COLO829 (cell line): ENCODE measurements around the gene ADORA2A.

Source experiments
- DNase-seq: peaks from one replicate; pipeline ENCODE4 v3.0.0; 2012; ENCODE audit warnings: low spot score

ADORA2A gene

DNA sequence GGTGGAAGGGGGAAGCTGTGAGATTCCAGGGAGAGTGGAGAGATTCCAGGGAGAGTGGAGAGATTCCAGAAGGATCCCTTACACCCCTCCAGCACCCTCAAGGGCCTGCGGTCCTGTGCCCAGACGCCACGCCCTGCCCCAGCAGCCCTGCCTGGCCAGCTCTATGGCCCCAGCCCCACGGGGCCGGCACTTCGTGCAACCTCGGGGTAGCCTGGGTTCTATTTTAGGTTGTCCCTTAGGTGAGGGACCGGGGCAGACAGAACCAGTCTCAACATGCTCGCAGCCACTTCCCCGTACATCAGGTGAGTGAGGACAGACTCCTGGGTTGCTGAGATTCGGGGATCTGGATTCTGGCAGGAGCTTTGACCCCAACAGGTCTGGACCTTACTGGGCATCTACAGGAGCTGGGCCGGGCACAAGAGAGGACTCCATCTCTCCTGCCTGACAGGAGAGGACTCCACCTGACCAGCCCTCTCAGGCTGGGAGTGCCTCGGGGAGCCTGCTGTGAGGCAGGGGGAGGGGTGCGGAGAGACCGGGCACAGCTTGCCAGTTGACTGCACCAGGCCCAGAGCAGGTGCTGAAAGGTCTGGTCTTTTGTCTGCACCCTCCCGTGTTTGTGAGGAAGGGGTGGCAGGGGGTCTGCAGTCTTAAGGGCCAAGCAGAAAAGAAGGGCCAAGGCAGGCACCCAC lies 8.5 kb upstream of the ADORA2A start:
- DNase-seq: no peak

DNA sequence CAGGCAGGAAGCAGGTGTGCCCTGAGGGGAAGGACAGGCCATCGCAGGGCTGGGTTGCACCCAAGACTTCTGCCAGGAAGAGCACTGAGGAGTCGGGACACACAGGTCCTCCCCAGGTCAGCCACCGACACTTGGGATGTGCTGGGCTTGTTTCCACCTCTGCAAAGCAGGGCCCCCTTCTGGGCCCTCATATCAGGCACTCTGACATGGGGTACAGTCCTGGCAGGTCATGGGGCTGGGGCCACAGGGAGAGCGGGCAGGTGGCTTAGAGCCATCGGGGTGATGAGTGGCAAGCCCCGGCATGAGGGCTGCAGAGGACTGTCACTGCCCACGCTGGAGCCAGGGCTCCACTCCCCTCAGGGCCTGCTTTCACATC lies 7.9 kb upstream of the ADORA2A start:
- no peak for DNase-seq

DNA sequence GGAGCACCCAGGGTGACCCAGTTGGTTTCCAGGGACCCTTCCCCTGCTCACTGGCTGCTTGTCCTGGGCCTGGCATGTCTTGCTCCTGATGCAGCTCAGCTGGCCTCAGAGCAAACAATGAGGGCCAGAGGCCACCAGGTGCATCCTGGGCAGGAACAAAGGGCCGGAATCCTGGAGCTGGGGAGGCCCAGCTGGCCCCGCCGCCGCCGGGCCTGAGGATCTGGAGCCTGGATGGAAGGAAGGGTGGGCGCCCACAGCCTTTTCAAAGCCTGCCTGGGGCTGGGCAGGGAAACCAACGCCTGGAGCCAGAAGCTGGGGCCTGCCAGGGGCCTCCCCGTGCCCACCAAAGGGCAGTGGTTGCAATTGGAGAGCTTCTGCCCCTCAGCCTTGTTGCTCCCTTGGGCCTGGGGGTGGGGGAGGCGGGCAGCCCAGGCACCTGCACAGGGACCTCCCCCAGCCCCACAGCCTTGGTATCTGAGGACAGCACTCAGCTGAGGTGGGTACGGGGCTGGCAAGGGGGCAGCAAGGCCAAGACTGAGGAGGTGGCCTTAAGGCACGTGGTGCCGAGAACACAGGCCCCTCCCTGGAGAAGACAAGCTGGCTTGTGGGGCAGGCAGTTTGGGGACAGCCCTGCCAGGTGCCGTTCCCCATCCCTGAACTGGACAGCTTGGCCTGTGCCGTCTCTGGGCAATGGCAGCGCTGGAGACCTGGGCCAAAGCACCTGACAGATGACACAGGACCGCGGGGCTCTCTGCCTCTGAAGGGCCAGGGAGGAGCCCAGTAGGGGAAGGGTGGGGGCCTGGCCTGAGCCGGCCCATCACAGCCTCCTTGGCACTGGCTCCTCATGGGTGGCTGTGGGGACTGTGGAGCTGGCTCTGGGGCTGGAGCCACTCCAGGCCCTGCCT lies 7.1 kb upstream of the ADORA2A start:
- DNase-seq: no peak

DNA sequence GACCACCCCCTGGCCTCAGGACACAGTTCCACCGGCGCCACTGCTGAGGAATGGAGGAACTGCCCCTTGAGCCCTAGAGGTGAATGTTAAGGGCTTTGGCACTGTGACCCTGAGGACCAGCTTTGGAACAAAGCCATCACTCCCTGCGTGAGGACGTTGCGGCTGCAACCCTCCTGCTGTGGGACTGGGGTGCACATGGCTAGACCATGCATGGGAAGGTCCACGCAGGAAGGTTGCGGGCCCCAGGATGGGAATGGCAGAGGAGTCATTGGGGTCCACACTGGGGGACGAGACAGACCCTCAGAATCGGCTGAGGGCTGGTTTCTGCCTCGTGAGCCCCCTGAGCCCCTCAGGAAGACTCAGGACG lies 6.4 kb upstream of the ADORA2A start:
- DNase-seq: no peak

DNA sequence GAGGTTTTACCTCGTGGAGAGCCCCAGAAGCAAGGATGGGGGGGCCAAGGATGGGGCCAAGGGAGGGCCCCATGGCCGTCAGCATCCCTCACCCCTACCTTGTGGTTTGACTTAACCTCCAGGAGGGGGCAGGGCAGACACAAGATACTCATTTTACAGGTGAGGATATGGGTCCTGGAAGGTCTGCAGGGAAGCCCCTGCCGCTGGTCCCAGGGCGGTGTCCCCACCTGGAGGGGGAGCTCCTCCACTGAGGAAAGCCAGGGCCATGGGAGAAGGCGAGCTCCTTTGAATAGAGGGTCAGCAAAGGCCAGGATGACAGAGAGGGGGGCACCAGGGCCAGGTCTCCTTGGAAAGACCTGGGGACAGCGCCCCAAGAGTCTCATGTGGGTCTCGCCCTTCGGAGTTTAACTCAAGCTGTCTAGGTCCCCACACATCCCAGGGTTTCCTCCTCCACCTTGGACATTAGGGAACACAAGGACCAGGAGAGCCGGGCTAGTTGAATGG lies 5.9 kb upstream of the ADORA2A start:
- no peak for DNase-seq

DNA sequence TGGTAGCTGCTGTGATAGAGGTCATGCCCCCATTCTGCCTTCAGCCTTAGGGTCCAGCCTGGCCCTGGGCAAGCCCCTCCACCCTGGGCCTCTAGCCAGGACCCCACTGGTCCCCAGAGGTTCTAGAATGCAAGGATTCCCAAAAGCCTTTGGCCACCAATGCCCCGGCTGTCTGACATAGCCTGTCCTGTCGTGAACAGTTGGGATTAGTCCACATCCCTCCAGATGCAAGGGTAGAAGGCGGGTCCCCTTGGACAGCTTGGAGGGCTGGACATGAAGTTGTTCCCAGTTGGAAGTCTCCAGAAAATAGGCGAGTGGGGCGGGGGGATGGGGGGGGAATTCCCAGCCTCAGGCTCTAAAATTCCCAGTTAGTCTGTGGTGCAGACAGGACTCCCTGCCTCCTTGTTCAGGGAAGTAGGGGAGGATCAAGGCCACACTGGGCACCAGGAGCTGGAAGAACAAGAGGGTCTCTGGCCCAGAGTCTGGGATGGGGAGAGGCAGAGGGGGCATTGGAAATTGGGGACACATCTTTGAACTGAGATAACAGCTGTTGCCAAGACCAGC lies 5.2 kb upstream of the ADORA2A start:
- no peak for DNase-seq

DNA sequence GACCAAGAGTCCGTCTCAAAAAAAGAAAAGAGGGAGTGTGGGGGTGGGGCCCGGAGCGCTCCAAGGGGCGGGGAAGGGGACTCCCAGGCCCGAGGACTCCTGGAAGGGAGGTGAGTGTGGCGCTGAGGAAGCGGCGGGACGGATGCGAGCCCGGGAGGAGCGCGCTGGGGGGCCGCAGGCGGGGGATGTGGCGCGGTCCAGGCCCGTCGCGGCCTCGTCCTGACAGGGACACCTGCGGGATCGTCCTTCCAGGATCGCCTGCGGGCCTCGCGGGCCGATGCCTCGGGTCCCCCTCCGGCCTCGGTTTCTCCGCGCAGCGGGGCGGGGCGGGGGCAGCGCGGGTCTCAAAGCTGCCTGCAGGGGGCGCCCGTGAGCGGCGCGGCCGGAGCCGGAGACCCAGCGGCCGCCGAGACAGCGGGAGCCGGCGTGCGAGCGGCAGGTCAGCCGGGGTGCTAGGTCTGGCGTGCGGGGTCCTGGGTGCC lies 3.8 kb upstream of the ADORA2A start:
- DNase-seq: peak; percentile 66

DNA sequence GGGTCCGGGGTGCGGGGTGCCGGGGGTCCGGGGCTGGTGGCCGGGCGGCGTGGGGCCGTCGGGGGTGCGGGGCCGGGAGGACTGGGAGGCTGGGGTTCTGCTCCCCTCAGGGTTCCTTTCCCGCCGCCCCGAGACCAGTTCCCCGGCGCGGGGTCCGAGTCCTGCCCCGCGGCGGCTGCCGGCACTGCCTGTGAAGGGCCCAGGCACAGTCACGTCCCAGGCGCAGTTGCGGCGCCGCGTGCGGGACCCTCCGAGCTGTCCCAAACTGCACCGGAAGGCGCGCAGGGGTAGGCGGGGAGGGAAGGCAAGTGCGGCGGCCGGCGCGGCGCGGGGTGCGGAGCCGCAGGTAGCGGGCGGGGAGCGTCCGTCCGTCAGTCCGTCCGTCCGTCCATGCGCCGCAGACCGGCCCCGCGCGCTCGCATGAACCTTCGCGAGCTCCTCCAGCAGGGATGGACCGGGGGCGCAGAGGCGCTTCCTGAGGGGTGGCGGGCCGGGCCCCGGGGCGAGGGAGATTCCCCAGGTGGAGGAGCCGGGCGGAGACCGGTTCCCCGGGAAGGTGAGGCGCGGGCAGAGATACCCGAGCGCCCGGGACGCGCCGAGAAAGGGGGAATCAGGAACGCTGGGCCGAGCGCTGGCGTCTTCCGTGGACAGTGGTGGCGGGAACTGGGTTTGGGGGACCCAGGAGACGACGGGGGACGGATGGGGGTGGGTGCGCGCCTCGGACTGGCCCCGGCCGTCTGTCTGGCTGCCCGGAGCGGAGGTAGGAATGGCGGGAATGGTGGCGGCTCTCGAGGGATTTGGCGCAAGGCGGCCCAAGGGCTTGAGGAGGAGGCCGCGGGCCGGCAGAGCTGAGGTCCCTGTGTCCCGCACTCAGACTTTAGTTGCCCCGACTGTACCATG lies 3.1 kb upstream of the ADORA2A start:
- no peak for DNase-seq

DNA sequence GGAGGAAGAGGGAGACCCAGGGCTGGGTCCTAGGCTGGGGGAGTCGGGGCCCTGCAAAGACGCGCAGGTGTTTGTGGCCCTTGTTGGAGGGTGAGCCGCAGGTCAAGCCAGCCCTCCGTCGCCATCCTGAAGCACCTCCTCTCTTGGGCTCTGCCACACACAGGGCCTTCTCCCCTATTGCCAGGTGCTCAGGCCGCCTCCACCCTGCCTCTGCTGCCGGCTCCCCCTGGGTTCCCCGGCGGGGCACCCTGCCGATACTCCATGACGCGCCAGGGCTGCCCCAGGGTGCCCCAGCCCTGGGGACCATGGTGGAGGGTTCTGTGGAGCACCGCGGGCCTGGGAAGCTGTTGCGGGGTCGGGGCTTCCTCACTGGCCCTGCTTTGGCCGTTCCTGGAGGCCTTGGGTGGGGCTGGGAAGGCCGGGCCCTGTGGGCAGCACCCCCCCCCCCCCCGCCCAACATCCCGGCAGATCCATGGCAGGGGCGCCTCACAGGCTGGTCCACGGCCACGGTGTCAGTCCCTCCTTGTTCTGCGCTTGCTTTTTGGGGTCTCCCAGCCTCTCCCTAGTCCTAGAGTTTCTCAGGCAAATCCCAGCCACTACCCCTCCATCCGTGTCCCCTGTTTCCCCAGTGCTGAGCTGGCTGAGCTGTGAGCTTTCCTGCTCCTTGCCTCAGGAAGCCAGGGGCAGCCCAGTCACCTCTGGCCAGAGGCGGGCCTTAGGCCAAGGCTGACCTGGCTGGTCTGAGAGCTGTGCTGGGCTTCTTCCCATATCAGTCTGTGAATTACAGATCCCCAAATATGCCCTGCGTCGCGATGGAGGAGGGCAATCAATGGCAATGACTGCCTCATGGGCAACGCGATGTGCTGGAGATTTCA lies 2.3 kb upstream of the ADORA2A start:
- no peak for DNase-seq

DNA sequence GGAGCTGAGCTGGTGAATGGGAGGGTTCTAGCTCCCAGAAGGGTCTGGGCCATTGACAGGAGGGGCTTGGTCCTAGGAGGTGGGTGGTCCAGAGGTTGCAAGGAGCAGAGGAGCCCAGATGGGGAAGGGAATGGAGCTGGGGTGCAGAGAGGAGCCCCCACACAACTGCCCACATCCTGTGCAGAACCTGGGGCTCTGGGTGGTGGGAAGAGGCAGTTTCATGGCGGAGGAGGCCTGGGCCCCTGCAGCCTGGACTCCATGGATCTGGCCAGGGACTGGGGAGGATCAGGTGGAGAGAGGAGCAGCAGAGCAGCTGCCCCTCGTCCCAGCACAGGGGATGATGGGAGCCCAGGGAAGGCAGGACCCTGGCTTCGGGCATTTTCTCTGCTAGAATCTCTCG lies 963 bp upstream of the ADORA2A start:
- no peak for DNase-seq

DNA sequence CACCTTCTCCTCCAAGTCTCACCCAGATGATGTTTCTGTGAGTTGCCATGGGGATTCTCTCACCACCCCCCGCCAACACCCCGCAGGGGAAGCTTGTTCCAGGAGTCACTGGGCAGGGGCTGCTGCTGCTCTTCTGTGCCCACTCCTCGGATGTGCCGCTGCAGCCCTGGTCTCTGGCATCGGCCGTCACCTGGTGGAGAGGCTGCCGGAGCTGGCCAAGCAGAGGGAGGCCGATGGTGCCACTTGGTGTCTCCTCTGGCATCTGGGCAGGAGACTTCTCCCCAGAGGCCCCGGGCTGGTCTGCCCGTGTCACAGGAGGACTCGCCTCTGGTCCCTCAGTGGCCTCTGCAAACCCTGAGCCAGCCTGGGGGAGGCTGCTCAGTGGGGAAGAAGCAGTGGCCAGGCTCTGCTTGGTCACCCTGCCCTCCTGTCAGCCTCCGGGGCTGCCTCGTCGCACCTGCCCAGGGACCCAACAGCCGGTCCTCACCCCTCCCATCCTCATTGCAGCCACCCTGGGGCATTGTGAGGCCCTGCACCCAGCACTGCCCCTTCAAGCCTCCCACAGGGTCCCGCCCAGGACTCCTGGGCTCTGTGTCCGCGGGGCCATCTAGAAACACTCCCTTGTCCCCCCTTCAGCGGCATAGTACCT lies 424 bp upstream of the ADORA2A start:
- DNase-seq: no peak

DNA sequence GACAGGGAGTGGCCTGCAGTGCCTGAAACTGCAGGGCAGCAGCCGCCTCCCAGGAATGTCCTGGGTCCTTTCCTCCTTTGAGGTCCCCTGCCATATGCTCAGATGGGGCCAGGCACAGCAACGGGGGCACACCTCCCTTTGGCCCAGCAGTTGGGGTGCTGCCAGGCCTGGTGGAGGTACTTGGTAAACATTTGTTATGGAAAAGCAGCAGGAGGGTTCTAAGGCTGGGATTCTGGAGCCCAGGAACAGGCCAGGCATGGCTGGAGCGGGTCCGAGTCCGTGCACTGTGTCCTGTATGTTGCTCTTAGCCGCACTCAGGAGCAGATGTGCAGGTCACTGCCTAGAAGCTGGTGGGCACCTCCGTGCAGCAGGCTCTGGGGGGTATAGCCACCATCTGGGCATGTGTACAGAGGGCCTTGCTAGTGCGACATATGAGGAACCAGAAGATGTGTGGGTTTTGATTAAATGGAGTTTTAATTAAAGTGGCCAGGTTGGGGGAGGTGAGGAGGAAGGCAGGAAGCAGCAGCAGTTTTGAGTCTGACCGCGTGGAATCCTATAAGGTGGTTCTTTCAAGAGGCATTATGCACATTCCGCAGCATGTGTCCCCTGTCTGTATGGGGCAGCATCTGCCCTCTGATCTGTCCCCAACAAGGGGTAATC lies 1.5 kb downstream of the ADORA2A start:
- no peak for DNase-seq

DNA sequence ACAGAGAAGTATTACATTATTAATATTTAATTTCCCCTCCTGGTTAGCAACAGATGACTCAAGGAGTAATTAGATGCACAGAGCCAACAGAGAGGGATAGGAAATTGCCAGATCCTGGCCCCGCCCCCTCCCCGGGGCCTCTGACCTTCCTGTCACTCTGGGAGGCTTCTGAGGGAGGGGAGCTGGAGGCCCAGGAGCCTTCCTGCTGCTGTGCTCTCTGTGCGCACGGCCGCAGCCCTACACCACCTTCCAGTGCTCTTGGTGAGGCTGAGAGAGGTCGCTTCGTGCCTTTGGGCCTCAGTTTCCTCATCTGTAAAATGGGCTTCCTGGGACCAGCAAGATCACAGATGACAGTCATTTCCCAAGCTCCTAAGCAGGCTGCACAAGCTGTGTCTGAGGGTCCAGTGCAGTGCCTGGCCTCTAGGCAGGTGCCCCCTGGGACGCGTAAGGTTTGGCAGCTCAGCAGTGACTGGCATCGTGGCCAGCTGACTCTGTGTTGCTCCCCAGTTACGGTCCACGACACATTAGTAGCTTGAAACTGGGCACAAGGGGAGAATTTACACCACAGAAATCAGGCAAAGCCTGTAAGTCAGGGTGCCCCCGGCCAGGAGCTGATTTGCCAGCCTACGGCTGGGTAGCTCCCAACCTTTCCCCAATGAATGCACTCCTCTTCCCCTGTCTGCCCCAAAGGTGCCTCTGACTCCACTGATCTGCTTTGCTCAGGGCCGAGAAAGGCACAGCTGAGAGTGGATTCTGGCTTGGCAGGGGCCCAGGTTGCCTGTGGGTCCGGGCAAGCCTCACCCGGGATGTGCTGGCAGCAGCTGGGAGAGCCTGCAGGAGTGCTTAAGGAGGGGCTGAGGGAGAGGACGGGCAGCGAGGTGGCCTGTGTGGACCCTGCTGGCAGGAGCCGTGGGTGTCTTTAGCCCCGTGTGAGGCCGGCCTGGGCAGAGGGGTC lies 2.3 kb downstream of the ADORA2A start:
- no peak for DNase-seq

DNA sequence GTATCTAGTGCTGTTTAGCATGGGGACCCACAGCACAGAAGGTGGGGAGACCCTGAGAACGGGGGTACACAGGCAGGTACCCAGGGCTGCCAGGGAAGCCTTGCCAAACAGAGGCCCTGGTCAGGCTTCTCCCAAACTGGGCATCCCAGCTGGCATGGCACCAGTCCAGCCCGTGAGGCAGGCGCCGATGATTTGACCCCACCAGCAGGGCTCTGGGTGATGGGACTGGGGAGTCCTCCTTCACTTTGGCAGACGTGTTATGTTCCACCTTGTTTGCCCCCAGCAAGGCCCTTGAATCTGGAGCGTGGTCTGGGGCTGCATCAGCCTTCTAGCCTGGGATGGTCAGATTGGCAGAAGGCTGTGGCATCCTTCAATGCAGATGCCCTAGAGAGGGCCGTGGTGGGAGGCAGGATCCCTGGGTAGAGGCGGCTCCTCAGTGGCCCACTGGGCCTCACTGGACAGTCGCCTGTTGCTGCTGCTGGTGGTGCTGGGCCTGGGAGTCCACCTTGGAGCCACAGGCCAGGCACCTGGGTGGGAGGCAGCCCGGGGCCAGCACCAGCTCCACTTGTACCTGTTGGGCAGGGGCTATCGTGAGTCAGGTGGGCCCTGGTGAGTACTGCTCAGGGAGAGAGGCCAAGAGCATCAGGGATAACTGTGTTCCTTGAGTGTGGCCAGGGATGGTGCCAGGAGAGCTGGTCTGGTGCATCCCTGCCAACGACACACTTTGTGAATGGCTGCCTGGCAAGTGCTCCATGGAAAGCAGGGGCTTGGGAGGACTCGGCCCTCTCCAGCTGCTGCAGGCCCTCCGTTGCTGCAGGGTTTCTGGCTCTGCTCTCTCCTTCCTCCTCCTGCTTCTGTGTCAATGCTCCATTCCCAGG lies 3.3 kb downstream of the ADORA2A start:
- DNase-seq: no peak

DNA sequence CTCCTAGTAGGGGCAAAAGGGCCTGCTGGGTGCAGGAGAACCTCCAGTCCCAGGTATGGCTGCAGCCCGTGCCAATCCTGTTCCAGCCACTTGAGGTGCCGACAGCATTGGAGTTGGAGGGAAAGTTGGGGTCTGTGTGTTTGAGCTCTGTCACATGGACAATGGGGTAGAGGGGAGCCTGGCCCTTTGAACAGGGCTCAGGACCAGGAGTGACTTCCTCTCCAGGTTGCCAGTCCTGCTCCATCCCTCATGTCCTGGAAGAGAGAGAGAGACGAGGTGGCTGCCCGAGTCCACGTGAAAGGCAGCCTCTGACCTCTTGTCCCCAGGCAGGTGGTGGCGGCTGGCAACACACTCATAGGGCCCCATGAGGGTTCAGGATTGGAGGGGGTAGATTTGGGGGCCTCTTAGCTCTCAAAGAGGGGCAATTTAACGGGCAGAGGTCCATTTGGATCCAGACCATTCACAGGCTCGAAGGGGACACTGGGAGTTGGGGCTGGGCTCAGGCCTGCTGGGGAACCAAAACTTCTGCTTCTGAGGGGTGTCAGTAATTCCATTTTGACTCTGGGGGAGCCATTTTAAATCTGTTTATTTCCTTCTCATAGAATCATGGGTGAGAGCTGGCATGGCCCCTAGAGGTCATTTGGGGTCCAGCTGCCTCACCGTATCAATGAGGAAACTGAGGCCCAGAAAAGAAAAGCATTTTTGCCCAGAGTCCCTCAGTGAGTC lies 4.1 kb downstream of the ADORA2A start:
- DNase-seq: no peak

DNA sequence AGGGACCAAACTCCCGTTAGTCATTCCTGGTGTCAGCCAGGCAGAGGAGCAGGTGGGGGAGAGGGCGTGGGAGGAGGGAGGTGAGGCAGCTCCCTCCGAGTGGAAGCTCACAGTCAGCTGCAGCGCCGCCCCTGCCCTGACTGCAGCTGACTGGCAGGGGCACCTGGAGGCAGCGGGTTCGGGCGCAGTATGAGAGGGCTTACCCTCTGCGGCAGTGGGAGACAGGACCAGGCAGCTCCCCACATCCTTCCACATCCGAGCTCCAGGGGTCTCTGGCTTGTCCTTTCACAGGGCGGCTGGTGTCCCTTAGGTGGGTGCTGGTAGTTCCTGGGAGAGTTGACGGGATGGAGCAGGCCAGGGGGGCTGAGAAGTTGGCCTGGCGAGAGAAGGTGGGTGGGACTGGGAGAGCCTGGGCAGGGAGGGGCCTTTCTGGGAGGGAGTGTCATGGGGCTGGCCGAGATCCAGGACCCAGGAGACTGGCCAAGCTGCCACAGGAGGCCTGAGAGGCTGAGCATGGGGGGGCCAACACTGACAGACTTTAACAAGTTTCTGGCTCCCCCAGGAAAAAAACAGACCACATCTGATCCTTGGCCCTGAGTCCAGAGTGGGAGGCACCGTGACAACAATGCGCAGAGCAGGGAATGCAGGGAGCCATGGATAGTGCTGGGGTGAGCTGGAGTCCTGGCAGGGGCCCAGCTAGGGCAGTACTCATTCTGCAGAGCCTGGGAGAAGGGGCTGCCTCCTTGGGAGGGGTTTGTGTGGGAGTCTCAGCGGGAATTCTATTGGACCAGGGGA lies 4.9 kb downstream of the ADORA2A start:
- no peak for DNase-seq
